ENCODE data around the gene PIGBOS1.

The PIGBOS1 gene, protein sequence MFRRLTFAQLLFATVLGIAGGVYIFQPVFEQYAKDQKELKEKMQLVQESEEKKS

DNA sequence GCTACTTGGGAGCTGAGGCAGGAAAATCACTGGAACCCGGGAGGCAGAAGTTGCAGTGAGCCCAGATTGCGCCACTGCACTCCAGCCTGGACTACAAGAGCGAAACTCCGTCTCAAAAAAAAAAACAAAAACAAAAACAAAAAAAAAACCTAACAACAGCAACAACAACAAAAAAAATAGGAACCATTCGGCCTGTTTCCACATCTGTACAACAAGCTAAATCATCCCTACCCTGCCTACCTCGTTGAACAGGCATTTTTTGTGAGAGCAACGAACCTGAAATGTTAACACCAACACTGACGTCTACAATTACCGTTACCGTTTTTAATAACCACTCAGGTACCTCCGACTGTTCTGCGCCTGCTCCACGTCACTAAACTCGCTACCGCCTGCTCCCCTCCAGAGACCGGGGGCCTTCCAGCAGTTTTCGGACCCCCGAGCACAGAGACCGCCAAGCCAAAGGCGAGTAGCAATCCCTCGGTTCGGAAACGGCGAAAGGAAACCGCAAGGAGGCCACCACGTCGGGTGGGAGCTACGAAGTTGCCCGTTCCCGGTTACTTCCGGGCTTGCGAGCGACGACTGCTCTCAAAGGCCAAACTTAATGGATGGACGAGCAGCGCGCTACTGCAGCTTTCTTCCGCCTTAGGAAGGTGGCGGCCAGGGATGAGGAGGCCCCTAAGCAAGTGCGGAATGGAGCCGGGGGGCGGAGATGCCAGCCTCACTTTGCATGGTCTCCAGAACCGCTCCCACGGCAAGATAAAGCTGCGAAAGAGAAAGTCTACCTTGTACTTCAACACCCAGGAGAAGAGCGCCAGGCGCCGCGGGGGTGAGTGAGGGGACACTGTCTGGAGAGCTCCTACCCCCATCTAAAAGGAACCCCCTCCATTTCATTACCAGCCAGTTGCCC, at the start of gene PIGBOS1, which contains the start of gene PIGB:
Gene PIGBOS1 (minus strand): TSS at position 536 of the 907 bp plus-strand sequence. CDS start 1,331 bp downstream, outside the sequence.
Gene PIGB (plus strand): TSS at position 635 of the 907 bp plus-strand sequence. CDS start 29 bp downstream, at position 664.
- H3K36me3 Mint-ChIP-seq = peaks cover 12 to 44% of the 10 kb centered on the region in 2 donors
- DNase-seq = peak; percentile 85
- H3K4me1 Mint-ChIP-seq = peaks cover 24 to 62% of the 10 kb centered on the region in 2 donors
- ATAC-seq (replicated peaks) = peak; percentile 90 to 95
- H3K27ac Mint-ChIP-seq = peak within 1 kb of the TSS; percentile 100
- no peaks in the 10 kb centered on the region for H3K27me3 Mint-ChIP-seq
- H3K9me3 Mint-ChIP-seq = no peaks in the 10 kb centered on the region
- H3K4me3 Mint-ChIP-seq = peak within 1 kb of the TSS; percentile 97 to 99

DNA sequence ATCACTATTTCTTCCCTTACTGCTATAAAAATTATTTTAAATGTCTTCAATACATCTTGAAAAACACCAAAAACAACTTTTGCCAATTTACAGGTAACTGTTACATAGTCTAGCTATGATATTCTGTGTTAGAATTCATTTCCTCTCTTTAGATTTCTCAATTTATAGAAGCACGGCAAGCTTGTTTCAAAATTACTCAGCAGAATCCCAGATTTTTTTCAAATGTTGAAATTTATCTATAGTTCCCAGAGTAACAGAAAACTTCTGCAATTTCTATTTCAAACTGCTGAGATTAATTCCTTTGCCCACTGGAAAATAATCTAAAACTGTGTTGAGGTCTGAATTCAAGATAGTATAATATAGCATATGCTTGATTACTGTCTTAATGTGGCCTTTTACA, 48.1 kb upstream of the PIGBOS1 start:
- no peaks in the 10 kb centered on the region for H3K9me3 Mint-ChIP-seq
- H3K27ac Mint-ChIP-seq = no peak overlapping the region
- ATAC-seq (replicated peaks) = no peak
- peaks cover 8 to 9% of the 10 kb centered on the region in 2 donors for H3K36me3 Mint-ChIP-seq
- DNase-seq = no peak
- H3K4me3 Mint-ChIP-seq = no peak overlapping the region
- peaks cover 0 to under 1% of the 10 kb centered on the region in 2 donors for H3K4me1 Mint-ChIP-seq
- no peaks in the 10 kb centered on the region for H3K27me3 Mint-ChIP-seq

DNA sequence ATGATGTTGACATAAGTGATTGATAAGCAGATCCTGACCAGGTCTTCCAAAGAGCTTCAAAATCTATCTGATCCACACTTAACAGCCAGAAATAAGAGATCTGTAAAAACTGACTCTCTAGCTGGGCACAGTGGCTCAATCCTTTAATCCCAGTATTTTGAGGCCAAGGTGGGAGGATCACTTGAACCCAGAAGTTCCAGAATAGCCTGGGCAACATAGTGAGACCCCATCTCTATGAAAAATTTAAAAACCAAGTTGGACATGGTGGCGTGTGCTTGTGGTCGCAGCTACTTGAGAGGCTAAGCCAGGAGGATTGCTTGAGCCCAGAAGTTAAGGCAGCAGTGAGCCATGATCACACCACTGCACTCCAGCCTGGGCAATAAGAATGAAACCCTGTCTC, 43.7 kb upstream of the PIGBOS1 start:
- Mint-ChIP-seq H3K27ac (no peak overlapping the region), H3K36me3 (peaks cover 3 to 24% of the 10 kb centered on the region in 2 donors), H3K4me3 (no peak overlapping the region), H3K27me3 (no peaks in the 10 kb centered on the region), H3K9me3 (no peaks in the 10 kb centered on the region), H3K4me1 (peaks cover 3 to 9% of the 10 kb centered on the region in 2 donors)
- no peak for DNase-seq
- no peak for ATAC-seq (replicated peaks)

DNA sequence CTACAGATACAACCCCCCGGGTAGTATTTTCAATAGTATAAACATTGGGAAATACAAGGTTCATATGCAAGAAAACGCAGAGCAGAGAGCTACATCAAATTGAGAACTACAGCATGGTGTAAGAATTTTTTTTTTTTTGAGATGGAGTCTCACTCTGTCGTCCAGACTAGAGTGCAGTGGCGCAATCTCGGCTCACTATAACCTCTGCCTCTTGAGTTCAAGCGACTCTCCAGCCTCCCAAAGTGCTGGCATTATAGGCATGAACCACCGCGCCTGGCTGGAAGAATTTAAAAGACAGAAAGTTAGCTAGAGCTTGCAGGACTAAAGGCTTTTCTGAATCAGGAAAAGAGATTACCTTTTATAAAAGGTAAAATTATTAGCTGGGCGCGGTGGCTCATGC, 42.1 kb upstream of the PIGBOS1 start:
- Mint-ChIP-seq H3K36me3 (peaks cover 10 to 33% of the 10 kb centered on the region in 2 donors), H3K27ac (no peak overlapping the region), H3K4me3 (no peak overlapping the region), H3K4me1 (peaks cover 3 to 9% of the 10 kb centered on the region in 2 donors), H3K9me3 (no peaks in the 10 kb centered on the region), H3K27me3 (no peaks in the 10 kb centered on the region)
- no peak for DNase-seq
- ATAC-seq (replicated peaks) = no peak

DNA sequence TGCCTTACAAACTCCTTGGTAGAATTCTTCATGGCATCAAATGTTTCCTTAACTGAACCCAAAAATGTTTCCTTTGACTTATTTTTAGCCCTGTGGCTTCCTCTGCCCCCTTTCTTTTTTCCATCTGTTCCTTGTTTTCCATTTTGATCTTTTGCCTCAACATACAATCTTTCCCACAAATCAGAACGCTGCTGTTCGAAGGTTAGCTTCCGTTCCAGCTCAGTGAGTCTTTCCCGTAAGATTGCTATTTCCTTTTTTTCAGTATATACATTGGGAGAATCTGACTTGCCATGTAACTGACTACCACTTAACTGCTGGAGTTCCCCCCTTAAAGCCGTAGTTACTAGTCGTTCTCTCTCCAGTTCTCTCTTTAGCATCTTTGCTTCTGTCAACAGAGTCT, 41.3 kb upstream of the PIGBOS1 start:
- no peak for DNase-seq
- no peak for ATAC-seq (replicated peaks)
- Mint-ChIP-seq H3K4me1 (peaks cover 3 to 9% of the 10 kb centered on the region in 2 donors), H3K36me3 (peaks cover 10 to 37% of the 10 kb centered on the region in 2 donors), H3K27ac (peak overlapping the region; percentile 4), H3K27me3 (no peaks in the 10 kb centered on the region), H3K4me3 (no peak overlapping the region), H3K9me3 (no peaks in the 10 kb centered on the region)

DNA sequence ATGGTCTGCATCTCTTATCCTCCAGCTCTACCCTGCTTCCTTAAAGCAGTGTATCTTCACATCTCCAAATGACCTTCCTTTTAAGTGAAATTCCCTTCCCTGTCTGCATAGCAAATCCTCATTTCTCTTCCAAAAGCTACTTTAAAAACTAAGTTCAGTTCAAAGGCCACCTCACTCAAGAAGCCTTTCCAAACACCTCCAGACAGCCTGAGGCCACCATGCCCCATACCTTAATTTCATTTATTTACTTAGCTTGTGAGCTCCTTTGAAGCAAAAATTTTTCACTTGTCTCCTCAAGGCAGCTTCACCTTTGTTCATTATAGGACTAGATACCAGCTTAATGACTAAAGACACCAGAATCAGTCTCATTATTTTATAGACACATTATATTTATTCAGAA, 39.5 kb upstream of the PIGBOS1 start:
- no peak for DNase-seq
- no peak overlapping the region for H3K27ac Mint-ChIP-seq

DNA sequence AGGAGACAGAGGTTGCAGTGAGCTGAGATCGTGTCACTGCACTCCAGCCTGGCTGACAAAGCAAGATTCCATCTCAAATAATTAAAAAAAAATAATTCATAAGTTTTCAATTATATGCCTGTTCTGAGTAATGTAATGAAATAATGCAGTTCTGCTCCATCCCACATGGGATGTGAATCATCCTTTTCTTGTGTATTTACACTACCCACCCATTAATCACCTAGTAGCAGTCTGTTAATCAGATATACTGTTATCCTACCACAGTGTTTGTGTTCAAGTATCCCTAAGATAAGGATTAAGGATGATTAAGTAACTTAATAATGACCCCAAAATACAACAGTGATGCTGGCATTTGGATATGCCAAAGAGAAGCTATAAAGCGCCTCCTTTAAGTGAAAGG, 38.9 kb upstream of the PIGBOS1 start:
- Mint-ChIP-seq H3K27ac (no peak overlapping the region), H3K36me3 (peaks cover 11 to 30% of the 10 kb centered on the region in 2 donors), H3K4me3 (no peak overlapping the region), H3K9me3 (no peaks in the 10 kb centered on the region), H3K4me1 (peaks cover 3 to 9% of the 10 kb centered on the region in 2 donors), H3K27me3 (no peaks in the 10 kb centered on the region)
- no peak for ATAC-seq (replicated peaks)
- DNase-seq = no peak

More for the DNA sequence above, 39.5 kb upstream of the PIGBOS1 start:
- H3K9me3 Mint-ChIP-seq = no peaks in the 10 kb centered on the region
- H3K4me1 Mint-ChIP-seq = peaks cover 3 to 9% of the 10 kb centered on the region in 2 donors
- no peak for ATAC-seq (replicated peaks)
- H3K27me3 Mint-ChIP-seq = no peaks in the 10 kb centered on the region
- H3K4me3 Mint-ChIP-seq = no peak overlapping the region
- peaks cover 11 to 32% of the 10 kb centered on the region in 2 donors for H3K36me3 Mint-ChIP-seq

DNA sequence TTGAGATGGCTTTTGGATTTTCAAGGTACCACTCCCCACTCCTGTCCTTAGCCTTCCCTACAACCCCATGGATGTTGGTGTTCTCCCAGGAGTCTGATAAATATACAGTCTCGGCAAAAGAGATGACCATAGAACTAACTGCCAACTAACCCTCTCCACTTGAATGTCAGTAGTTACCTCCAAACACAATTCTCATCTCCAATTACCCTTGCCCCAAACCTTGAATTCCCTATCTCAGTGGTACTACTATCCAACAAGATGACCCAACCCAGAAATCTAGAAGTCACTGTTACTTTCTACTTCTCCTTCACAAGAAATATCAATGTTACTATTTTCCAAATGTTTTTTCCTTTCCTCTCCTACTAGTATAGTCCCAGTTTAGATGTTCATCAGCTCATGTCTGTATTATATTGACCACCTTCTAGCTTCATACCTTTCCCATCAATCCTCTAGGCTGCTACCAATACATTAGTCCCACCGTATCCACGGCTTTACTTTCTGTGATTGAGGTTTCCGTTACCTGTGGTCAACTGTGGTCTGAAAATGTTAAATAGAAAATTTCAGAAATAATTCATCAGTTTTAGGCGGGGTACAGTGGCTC, 38.2 kb upstream of the PIGBOS1 start:
- peaks cover 3 to 9% of the 10 kb centered on the region in 2 donors for H3K4me1 Mint-ChIP-seq
- H3K4me3 Mint-ChIP-seq = no peak overlapping the region
- H3K27ac Mint-ChIP-seq = no peak overlapping the region
- no peaks in the 10 kb centered on the region for H3K27me3 Mint-ChIP-seq
- ATAC-seq (replicated peaks) (no peak), DNase-seq (no peak)
- peaks cover 11 to 30% of the 10 kb centered on the region in 2 donors for H3K36me3 Mint-ChIP-seq
- no peaks in the 10 kb centered on the region for H3K9me3 Mint-ChIP-seq

DNA sequence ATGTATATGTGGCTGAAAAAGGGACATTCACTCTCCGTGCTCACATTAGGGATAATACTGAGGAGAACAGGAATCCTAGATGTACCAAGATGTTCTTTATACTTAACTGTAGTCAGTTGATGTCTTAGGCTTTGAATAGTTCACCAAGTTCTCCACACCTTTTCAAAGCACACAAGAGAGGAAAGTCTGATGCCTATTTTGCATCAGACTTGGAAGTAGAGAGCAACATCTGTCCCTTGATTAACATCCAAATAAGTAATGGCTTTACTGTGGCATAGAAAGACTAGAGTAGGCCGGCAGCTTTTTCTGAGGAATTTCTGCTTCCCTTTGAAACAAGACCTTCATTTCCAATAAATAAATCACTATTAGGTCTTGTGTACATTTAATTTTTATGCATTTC, 34.1 kb upstream of the PIGBOS1 start:
- H3K9me3 Mint-ChIP-seq = no peaks in the 10 kb centered on the region
- no peak overlapping the region for H3K4me3 Mint-ChIP-seq
- H3K27ac Mint-ChIP-seq = no peak overlapping the region
- no peaks in the 10 kb centered on the region for H3K4me1 Mint-ChIP-seq
- DNase-seq (no peak), ATAC-seq (replicated peaks) (no peak)
- no peaks in the 10 kb centered on the region for H3K27me3 Mint-ChIP-seq
- H3K36me3 Mint-ChIP-seq = peaks cover 16 to 29% of the 10 kb centered on the region in 2 donors

DNA sequence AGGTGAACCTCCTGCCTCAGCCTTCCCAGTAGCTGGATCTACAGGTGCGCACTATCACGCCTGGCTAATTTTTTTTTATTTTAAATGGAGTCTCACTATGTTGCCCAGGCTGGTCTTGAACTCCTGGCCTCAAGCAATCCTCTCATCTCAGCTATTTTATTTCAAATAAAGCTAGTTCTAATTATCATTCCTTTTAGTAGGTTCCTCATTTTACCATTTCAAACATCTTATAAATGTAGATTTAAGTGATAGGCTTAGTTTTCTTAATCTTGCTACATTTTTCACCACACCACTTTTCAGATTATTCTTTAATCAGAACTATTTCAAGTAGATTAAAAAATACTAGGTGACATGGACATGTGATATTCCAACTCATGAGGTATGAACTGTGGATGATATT, 30.4 kb upstream of the PIGBOS1 start:
- ATAC-seq (replicated peaks) (no peak), DNase-seq (no peak)
- H3K36me3 Mint-ChIP-seq = peaks cover 17 to 32% of the 10 kb centered on the region in 2 donors
- H3K27ac Mint-ChIP-seq = no peak overlapping the region
- H3K4me1 Mint-ChIP-seq = no peaks in the 10 kb centered on the region
- no peaks in the 10 kb centered on the region for H3K9me3 Mint-ChIP-seq
- no peak overlapping the region for H3K4me3 Mint-ChIP-seq
- H3K27me3 Mint-ChIP-seq = no peaks in the 10 kb centered on the region

DNA sequence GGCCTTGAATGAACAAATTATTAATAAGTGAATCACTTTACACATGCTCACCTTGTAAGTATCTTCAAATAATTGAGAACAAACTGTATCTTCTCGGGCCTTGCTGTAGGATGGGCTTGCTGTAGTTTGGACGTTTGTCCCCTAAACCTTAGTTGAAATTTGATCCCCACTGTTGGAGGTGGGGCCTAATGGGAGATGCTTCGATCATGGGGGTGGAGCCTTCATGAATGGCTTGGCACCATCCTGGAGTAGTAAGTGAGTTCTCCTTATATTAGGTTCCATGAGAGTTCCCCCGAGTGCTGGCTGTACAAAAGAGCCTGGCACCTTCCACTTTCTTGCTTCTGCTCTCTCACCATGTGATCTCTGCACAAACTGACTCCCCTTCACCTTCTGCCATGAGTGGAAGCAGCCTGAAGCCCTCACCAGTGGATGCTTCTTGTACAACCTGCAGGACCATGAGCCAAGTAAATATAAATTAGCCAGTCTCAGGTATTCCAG, 29.4 kb upstream of the PIGBOS1 start:
- no peaks in the 10 kb centered on the region for H3K27me3 Mint-ChIP-seq
- H3K4me3 Mint-ChIP-seq = no peak overlapping the region
- H3K27ac Mint-ChIP-seq = no peak overlapping the region
- H3K4me1 Mint-ChIP-seq = no peaks in the 10 kb centered on the region
- no peaks in the 10 kb centered on the region for H3K9me3 Mint-ChIP-seq
- H3K36me3 Mint-ChIP-seq = peaks cover 17 to 35% of the 10 kb centered on the region in 2 donors
- no peak for ATAC-seq (replicated peaks)
- DNase-seq = no peak

DNA sequence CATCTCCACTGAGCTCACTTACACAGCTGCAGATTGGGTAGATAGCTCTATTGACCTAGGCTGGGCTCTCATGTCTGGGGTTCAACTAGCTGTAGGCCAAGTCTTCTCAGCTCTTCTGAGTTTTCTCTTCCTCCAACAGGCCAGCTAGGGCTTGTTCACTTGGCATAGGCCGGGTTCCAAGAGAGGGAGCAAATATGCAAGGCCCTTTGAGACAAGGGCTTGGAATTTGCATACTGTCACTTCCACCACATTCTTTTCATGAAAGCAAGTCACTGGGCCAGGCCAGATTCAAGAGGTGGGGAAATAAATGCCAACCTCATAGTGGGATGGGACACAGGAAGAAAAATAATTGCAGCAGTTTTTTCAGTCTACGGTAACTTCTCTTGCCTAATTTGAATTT, 25.3 kb upstream of the PIGBOS1 start:
- DNase-seq = no peak
- Mint-ChIP-seq H3K9me3 (no peaks in the 10 kb centered on the region), H3K4me3 (no peak overlapping the region), H3K4me1 (no peaks in the 10 kb centered on the region), H3K27ac (peak overlapping the region; percentile 56), H3K36me3 (peaks cover 17 to 38% of the 10 kb centered on the region in 2 donors), H3K27me3 (no peaks in the 10 kb centered on the region)
- ATAC-seq (replicated peaks) = no peak

DNA sequence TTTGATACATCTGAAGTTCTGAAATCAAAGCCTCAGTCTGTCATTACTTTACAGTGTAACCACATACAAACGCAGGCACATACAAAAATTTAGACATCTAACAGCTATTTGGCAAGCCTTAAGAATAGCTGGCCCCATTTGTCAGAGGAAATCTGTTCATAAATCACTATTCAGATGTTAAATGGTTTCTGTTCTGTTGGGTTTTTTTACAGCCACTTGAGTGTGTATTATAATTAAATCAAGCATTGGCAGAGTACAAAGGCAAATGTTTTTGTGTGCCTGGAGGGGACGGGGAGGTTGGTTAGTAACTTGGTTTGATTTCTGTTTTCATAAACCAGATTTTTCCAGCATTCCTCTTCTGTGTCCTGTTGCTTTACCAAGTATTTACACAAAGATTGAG, 24.2 kb upstream of the PIGBOS1 start:
- no peaks in the 10 kb centered on the region for H3K9me3 Mint-ChIP-seq
- ATAC-seq (replicated peaks) = no peak
- peaks cover 18 to 33% of the 10 kb centered on the region in 2 donors for H3K36me3 Mint-ChIP-seq
- no peaks in the 10 kb centered on the region for H3K4me1 Mint-ChIP-seq
- H3K27me3 Mint-ChIP-seq = no peaks in the 10 kb centered on the region
- H3K4me3 Mint-ChIP-seq = no peak overlapping the region
- DNase-seq = no peak
- no peak overlapping the region for H3K27ac Mint-ChIP-seq

DNA sequence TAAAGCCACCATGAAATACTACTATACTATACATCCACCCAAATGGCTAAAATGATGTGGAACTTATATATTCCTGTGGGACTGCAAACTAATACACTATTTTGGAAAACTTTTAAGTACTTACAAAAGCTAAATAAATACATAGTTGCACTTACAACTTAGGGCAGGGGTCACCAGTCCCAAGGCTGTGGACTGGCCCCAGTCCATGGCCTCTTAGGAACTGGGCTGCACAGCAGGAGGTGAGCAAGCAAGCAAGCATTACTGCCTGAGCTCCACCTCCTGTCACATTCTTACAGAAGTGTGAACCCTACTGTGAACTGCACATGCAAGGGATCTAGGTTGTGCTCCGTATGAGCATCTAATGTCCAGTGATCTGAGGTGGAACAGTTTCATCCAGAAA, 18.2 kb upstream of the PIGBOS1 start:
- Mint-ChIP-seq H3K27me3 (no peaks in the 10 kb centered on the region), H3K36me3 (peaks cover 15 to 22% of the 10 kb centered on the region in 2 donors), H3K4me3 (no peak overlapping the region), H3K9me3 (no peaks in the 10 kb centered on the region), H3K27ac (no peak overlapping the region), H3K4me1 (no peaks in the 10 kb centered on the region)
- ATAC-seq (replicated peaks) (no peak), DNase-seq (no peak)
